GM21619 (cell line): ENCODE data around the gene STX10.

Source experiments
- ATAC-seq: cut with Tn5 transposase; IDR thresholded peaks from one replicate; pipeline ENCODE4 v1.9.1; 2021; ENCODE audit not compliant: unreplicated experiment

The STX10 gene

GRCh38 chr19:13146763-13147563 is 3.2 kb downstream of the STX10 start:
- ATAC-seq = no peak

DNA sequence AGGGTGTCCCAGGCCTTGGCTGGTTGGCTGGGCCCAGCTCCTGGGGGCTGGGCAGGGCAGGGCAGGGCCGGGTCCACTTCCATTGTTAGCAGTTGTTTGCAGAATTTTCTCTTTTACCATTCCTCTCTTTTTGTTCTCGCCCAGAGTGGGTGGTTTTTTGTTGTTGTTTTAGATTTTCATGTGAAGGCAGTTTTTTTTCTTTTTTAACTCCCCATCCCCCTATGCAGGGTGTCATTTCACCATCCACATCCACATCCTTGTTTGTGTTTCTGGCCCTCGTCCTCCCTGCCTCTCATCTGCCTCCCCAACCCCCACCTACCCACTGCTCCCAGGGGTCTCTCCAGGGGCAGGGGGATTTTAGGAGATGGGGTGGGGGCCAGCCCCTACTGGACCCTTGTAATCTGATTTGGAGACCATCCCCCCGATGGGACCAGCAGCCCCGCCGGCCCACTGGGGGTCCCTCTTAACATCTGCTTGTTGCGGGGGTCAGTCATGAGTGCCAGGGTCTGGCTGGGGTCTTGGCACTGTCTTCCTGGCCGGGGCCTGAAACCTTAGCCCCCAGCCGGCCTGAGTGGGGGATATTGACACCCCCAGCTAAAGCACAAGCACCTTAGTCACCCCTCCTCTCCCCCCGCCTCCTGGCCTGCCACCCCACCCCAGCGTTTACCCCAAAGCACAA is 10.4 kb downstream of the STX10 start:
- ATAC-seq = no peak

DNA sequence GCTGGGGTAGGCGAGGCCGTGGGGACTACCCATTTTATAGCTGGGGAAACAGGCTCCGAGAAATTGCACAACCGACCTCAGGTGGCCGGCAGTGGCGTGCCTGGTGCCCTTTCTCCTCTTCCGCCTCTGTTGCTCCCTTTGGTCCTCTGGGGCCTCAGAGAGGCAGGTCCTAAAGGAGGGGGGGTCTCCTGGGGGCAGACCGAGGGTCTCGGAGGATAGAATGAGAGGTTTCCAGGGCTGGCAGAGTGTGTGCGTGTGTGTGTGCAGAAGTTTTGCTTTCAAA is 11.3 kb downstream of the STX10 start:
- ATAC-seq = no peak

DNA sequence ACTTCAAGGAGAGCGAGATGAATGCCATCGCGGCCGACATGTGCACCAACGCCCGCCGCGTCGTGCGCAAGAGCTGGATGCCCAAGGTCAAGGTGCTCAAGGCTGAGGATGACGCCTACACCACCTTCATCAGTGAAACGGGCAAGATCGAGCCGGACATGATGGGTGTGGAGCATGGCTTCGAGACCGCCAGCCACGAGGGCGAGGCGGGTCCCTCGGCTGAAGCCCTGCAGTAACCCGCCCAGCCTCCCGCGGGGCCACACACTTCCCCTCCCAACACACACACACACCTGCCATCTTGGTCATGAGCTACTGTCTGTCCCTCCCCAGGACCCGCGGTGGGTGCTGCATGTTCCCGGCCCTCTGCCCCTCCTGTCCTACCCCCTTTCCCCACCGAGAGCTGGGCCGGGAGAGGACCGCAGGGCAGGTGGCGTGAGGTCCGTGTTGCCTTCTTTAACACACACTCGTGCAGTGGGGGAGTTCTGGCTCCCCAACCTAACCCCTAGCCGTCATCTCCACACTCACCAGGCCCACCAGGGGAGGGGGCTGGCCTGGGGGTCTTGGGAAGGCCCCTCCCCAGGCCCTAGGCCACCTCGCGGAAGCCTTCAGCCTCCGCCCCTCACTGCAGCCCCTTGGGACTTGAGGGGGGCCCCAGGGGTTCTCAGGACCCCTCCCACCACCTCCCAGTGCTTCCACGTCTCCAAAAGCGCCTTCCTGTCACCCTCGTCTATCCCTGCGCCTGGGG is 11.8 kb downstream of the STX10 start:
- no peak for ATAC-seq

DNA sequence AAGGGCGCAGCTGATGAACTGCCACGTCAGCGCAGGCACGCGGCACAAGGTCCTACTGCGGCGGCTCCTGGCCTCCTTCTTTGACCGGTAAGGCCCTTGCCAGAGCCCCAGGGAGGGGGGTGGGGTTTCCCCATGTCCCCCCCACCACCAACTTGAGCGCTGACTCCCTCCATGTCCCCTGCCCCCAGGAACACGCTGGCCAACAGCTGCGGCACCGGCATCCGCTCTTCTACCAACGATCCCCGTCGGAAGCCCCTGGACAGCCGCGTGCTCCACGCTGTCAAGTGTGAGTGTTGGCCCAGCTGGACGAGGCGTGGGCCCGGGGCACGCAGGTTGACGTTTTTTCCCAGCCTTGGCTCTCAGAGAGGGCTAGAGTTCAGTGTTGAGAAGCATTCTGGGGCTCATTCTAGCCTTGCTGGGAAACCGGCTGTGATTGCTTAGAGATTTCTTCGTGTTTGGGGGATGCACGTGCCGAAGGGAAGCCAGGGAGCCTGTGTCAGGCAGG is 12.8 kb downstream of the STX10 start:
- no peak for ATAC-seq

- no peak for ATAC-seq
Observed at GRCh38 chr19:13135068-13136062, 14.8 kb downstream of the STX10 start.

DNA sequence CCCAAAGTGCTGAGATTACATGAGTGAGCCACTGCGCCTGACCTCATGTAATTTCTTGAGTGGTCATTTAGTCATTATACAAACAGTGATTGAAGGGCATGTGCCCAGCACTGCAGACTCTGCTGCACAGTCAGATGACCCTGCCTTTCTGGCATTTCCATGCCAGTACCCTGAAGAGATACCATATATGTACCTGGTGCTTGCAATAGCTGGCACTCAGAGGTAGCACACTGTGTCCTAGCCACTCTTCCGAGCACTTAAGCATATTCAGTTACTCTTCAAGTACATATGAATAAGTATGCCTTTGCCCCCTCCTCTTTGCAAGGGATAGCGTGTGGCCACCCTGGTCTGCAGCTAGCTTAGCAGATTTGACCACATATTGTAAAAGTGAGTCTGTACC is 15.5 kb downstream of the STX10 start:
- no peak for ATAC-seq

GRCh38 chr19:13133241-13133870 is 16.8 kb downstream of the STX10 start:
- no peak for ATAC-seq

DNA sequence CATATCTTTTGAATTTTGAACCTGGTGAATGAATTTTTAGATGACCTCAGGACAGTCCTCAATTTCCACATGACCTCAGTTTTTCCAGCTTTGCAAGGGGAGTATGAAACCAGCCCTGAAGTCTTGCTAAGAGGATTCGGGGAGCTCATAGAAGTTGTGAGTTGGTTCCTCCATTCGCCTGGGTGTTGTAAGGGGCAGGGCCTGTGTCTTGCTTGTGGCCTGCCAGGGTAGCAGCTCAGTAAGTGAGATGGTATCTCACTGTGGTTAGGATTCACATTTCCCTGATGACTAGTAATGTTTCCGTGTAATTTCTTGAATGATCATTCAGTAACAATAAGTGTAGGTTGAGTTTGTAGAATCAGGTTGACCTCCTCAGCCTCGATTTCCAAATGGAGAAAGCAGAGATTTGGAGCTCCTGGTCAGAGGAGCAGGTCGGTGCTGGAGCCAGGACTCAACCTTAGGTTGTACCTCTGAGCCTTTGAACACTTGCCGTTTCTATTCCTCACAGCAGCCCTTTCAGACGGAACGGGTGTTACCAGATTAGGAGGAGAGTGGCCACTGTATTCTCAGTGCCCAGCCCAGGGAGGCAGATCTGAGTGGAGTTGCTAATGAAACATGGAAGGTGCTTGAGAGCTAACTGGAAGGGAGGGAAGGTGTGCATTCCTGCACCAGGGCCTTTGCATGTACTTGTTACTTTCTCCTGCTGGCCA is 17.5 kb downstream of the STX10 start:
- no peak for ATAC-seq

- no peak for ATAC-seq
Observed at GRCh38 chr19:13130886-13131490, 19.2 kb downstream of the STX10 start.

- no peak for ATAC-seq
Observed at GRCh38 chr19:13129384-13129783, 20.8 kb downstream of the STX10 start.

- ATAC-seq = no peak
Observed at GRCh38 chr19:13128583-13128982, 21.6 kb downstream of the STX10 start.

DNA sequence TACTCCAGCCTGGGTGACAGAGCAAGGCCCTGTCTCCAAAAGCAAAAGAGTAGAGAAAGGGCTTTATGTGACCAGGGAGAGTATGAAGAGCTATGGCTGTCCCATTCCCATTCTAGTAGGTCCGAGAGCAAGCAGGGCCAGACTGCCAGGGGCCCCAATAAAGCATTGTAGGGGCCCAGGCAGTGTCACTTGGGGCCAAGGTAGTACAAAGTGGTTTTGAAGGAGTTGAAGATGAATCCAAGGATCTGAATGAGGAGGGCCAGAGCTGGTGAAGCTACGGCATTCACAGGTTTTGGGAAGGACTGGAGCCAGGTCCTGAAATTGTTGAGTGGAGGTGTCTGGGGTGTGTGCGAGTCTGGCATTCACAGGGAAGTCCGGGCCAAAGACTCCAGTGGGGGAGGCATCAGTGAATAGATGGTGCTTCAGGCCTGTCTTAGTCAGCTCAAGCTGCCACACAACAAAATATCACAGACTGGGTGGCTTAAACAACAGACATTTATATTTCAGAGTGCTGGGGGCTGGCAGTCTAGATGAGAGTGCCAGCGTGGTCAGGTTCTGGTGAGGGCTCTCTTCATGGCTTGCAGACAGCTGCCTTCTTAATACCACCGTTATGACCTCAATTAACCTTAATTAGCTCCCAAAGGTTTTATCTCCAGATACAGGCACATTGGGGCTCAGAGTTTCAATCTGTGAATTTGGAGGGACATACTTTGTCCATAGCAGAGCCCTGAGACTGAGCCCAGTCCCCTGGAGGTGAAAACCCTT is 22.2 kb downstream of the STX10 start:
- no peak for ATAC-seq

- ATAC-seq = no peak
Observed at GRCh38 chr19:13127051-13127450, 23.1 kb downstream of the STX10 start.

GRCh38 chr19:13122980-13123957 is 26.9 kb downstream of the STX10 start:
- no peak for ATAC-seq

- ATAC-seq = no peak
Observed at GRCh38 chr19:13122275-13122878, 27.8 kb downstream of the STX10 start.
